T47D (cell line): Measurements from ENCODE around the gene CHGA.
A peak's percentile ranks its signal among the peaks of the same experiment; 100 is the strongest.

Experiments
- DNase-seq, 2 experiments: peaks; one replicate each; pipeline versions ENCODE4 v3.0.0 to v3.0.0-alpha.2; 2011 to 2012; ENCODE audit warnings: low read depth in 1 of 2, low spot score in 1 of 2
- JUND ChIP-seq: IDR thresholded peaks from 2 replicates; pipeline ENCODE4 v1.6.1; 2012; ENCODE audit warnings: low read depth
- in situ Hi-C: cut with HindIII; loops from 2 replicates; pipeline ENCODE4 v1.10.0; 2016; ENCODE audit warnings: low sequenced_read_pairs, low pct_unique_long_range_greater_than_20kb

The CHGA gene

GRCh38 chr14:92956961-92957360 is 34.0 kb downstream of the CHGA start:
- in situ Hi-C loops, result no loop called here
- TF ChIP-seq JUND, result no peak
- DNase-seq, result no peak

GRCh38 chr14:92958373-92959188 is 35.6 kb downstream of the CHGA start:
- DNase-seq, result no peak
- in situ Hi-C loops, result no loop called here
- no peak for TF ChIP-seq JUND

GRCh38 chr14:92959189-92959531 is 36.2 kb downstream of the CHGA start:
- DNase-seq, result no peak
- TF ChIP-seq JUND, result no peak
- in situ Hi-C loops, result no loop called here

GRCh38 chr14:92959761-92960680 is 37.1 kb downstream of the CHGA start:
- in situ Hi-C loops, result no loop called here
- no peak for TF ChIP-seq JUND
- DNase-seq, result no peak

- in situ Hi-C loops, result no loop called here
- no peak for DNase-seq
- TF ChIP-seq JUND, result no peak
These were observed 38.0 kb downstream of the CHGA start for GRCh38 chr14:92960706-92961566.

- TF ChIP-seq JUND, result no peak
- in situ Hi-C loops, result no loop called here
- DNase-seq, result no peak
These were observed 38.6 kb downstream of the CHGA start for GRCh38 chr14:92961567-92961855.

GRCh38 chr14:92962031-92962830 is 39.3 kb downstream of the CHGA start:
- in situ Hi-C loops, result no loop called here
- no peak for DNase-seq
- no peak for TF ChIP-seq JUND

- no peak for TF ChIP-seq JUND
- DNase-seq, result no peak
- in situ Hi-C loops, result no loop called here
These were observed 39.8 kb downstream of the CHGA start for GRCh38 chr14:92962831-92963095.

- in situ Hi-C loops, result no loop called here
These were observed 40.6 kb downstream of the CHGA start for GRCh38 chr14:92963301-92964123.

GRCh38 chr14:92964124-92965109 is 41.5 kb downstream of the CHGA start:
- in situ Hi-C loops, result no loop called here
- TF ChIP-seq JUND, result no peak
- no peak for DNase-seq

More at GRCh38 chr14:92963301-92964123, 40.6 kb downstream of the CHGA start:
- DNase-seq, result peak; percentile 30 to 62
- no peak for TF ChIP-seq JUND

GRCh38 chr14:92965281-92965680 is 42.3 kb downstream of the CHGA start:
- no peak for TF ChIP-seq JUND
- in situ Hi-C loops, result no loop called here

More at GRCh38 chr14:92965281-92965680, 42.3 kb downstream of the CHGA start:
- no peak for DNase-seq
